PC-9 (cell line): ENCODE results near the gene EXOC1. TPM values are rescaled to one million over a fixed set of nuclear protein-coding genes. Genes with fewer than 3 reads are reported as not detected.

Experiments used
- BruUV-seq: library from RNA; stranded (reverse); fragments of 400-500 nt; replicated peaks from 2 replicates; lab custom pipeline; 2021; lab: Mats Ljungman, UMichigan
- CTCF ChIA-PET: fragments of 300-600 bp; sonication (Branson Sonifier 250); formaldehyde crosslinking; loops from one replicate; lab custom pipeline; 2022; ENCODE audit warnings: antibody characterized with exemption; lab: Charles Lee
- POLR2A ChIA-PET: fragments of 300-600 bp; sonication (Branson Sonifier 250); formaldehyde crosslinking; loops from one replicate; lab custom pipeline; 2022; ENCODE audit warnings: antibody characterized with exemption; ENCODE audit not compliant: unreplicated experiment; lab: Charles Lee
- DNase-seq, 2 experiments: peaks; one replicate each; pipeline versions ENCODE4 v3.0.0 to v3.0.0-alpha.2; 2015 to 2022; ENCODE audit warnings: mixed read lengths in 1 of 2
- H2AFZ ChIP-seq: fragments of 200-600 bp; sonication (generic); 2 replicates; pipeline ENCODE4 v1.8.1; 2017; ENCODE audit warnings: antibody characterized with exemption
- H3F3A ChIP-seq: fragments of 200-600 bp; sonication (generic); 2 replicates; pipeline ENCODE4 v1.8.1; 2017; ENCODE audit warnings: antibody characterized with exemption, mild to moderate bottlenecking, low read depth; ENCODE audit not compliant: insufficient read depth
- H3K27ac ChIP-seq: fragments of 200-600 bp; sonication (generic); 2 replicates; pipeline ENCODE4 v1.6.1; 2016; ENCODE audit warnings: mixed run types
- H3K27me3 ChIP-seq: fragments of 200-600 bp; sonication (generic); 2 replicates; pipeline ENCODE4 v1.6.1; 2016; ENCODE audit warnings: low read depth, mixed run types; ENCODE audit not compliant: insufficient read depth
- H3K36me3 ChIP-seq: fragments of 200-600 bp; sonication (generic); 2 replicates; pipeline ENCODE4 v1.6.1; 2016; ENCODE audit warnings: low read depth, mixed run types
- H3K4me1 ChIP-seq: fragments of 200-600 bp; sonication (generic); replicated peaks from 2 replicates; pipeline ENCODE4 v1.6.1; 2016; ENCODE audit warnings: mixed run types; ENCODE audit not compliant: insufficient read depth
- H3K4me2 ChIP-seq: fragments of 200-600 bp; sonication (generic); 2 replicates; pipeline ENCODE4 v1.6.1; 2017; ENCODE audit warnings: mixed run types
- H3K4me3 ChIP-seq: fragments of 200-600 bp; sonication (generic); 2 replicates; pipeline ENCODE4 v1.6.1; 2016; ENCODE audit warnings: mixed run types
- H3K79me2 ChIP-seq: fragments of 200-600 bp; sonication (generic); 2 replicates; pipeline ENCODE4 v1.6.1; 2017; ENCODE audit warnings: low read depth, mixed run types
- H3K9me2 ChIP-seq: fragments of 200-600 bp; sonication (generic); 2 replicates; pipeline ENCODE4 v1.8.1; 2017; ENCODE audit warnings: mild to moderate bottlenecking; ENCODE audit not compliant: insufficient read depth
- H3K9me3 ChIP-seq: fragments of 200-600 bp; sonication (generic); 2 replicates; pipeline ENCODE4 v1.8.1; 2016; ENCODE audit warnings: low read depth; ENCODE audit not compliant: insufficient read depth
- H4K20me1 ChIP-seq: fragments of 200-600 bp; sonication (generic); 2 replicates; pipeline ENCODE4 v1.8.1; 2017; ENCODE audit not compliant: insufficient read depth
- CTCF ChIP-seq: fragments of 200-600 bp; sonication (generic); conservative IDR thresholded peaks from 2 replicates; pipeline ENCODE4 v1.6.1; 2017; ENCODE audit warnings: mixed run types, antibody characterized with exemption, mild to moderate bottlenecking, moderate library complexity
- EZH2 ChIP-seq: fragments of 200-600 bp; sonication (generic); IDR thresholded peaks from 2 replicates; pipeline ENCODE4 v1.8.0; 2017; ENCODE audit warnings: antibody characterized with exemption, low read depth
- intact Hi-C: fragments of 100-400 bp; cut with micrococcal nuclease; formaldehyde crosslinking; loops from one replicate; pipeline ENCODE4 v1.10.0; 2022; ENCODE audit not compliant: unreplicated experiment
- total RNA-seq: library from RNA; stranded (reverse); gene quantifications from 2 replicates; pipeline ENCODE4 v1.2.3, GENCODE V29; 2021

EXOC1 gene
- total RNA-seq, 1 experiment from 2014 or later = 27.1 TPM

DNA sequence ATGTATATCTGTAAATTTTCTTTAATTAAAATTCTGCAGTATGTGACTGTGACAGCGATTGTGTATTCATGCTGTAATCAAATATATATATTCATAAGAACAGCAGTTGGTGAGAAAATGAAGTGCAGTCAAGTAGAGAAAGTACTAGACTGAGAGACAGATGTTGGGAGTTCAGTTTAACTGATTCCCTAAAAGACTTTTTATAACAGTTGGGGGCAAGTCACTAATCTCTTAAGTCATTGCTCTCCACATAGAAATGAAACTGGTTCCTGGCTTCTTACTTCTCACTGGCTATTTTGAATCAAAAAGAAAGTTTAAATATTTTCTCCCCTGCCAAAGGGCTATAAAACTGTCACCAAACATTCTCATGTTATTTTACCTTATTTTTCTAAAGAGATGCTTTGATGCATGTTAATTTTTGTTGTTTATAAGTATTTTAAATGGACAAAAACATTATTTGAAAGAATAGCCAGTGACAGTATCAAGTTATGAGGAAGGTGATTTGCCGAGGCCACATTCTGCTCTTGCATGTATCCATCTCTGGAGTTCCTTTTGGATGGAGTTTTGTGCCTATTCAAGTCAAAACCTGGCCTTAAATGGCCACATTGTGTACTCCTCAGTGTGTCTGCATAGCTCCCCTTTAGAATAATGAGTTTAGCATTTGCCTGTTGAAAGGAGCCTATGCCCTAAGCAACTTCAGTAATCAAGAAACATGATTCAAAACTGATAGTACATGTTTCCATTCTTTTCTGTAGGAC lies 30.8 kb downstream of the EXOC1 start:
- Histone ChIP-seq H3K4me1 (peaks cover 11% of the 10 kb centered on the region), H3K79me2 (no peaks in the 10 kb centered on the region), H3K27me3 (no peaks in the 10 kb centered on the region), H3K27ac (no peak overlapping the region), H3K9me3 (no peaks in the 10 kb centered on the region), H3K4me2 (no peak overlapping the region), H3K9me2 (no peaks in the 10 kb centered on the region), H3F3A (no peaks in the 10 kb centered on the region), H3K36me3 (no peaks in the 10 kb centered on the region; the same call in 1 of the 2 replicates), H3K4me3 (no peak overlapping the region), H4K20me1 (no peaks in the 10 kb centered on the region), H2AFZ (no peak overlapping the region)
- no TSS peak for BruUV-seq
- ChIA-PET CTCF (no interaction called here), POLR2A (no interaction called here)
- DNase-seq = no peak
- intact Hi-C loops = no loop called here
- TF ChIP-seq EZH2 = no peak
- no peak for TF ChIP-seq CTCF

DNA sequence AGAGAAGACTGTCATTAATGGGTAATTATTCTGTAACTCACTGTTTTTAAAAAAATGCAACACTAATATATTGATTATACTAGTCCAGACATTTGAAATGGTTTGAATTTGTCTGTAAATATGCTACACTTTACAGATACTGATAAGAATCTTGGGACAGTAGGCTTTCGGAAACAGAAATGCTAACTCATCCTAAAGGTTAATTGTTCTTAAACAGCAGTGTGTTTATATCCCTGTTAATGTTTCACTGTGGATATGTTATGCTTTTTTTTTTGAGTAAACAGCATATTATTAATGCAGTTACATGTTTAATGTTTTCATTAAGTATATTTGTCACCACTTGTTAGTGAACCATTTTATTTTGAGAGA lies 31.4 kb downstream of the EXOC1 start:
- intact Hi-C loops = no loop called here
- H3K79me2 ChIP-seq = no peaks in the 10 kb centered on the region
- POLR2A ChIA-PET = no interaction called here
- H3K27ac ChIP-seq = no peak overlapping the region
- no peak for TF ChIP-seq EZH2
- no peak for TF ChIP-seq CTCF
- H3K27me3 ChIP-seq = no peaks in the 10 kb centered on the region
- peaks cover 11% of the 10 kb centered on the region for H3K4me1 ChIP-seq
- CTCF ChIA-PET = no interaction called here
- no peaks in the 10 kb centered on the region for H3K9me2 ChIP-seq
- BruUV-seq = no TSS peak
- H3K9me3 ChIP-seq = no peaks in the 10 kb centered on the region
- no peaks in the 10 kb centered on the region for H4K20me1 ChIP-seq
- no peak for DNase-seq
- no peaks in the 10 kb centered on the region; the same call in 1 of the 2 replicates for H3K36me3 ChIP-seq
- H2AFZ ChIP-seq = no peak overlapping the region
- H3K4me2 ChIP-seq = no peak overlapping the region
- no peak overlapping the region for H3K4me3 ChIP-seq
- H3F3A ChIP-seq = no peaks in the 10 kb centered on the region

DNA sequence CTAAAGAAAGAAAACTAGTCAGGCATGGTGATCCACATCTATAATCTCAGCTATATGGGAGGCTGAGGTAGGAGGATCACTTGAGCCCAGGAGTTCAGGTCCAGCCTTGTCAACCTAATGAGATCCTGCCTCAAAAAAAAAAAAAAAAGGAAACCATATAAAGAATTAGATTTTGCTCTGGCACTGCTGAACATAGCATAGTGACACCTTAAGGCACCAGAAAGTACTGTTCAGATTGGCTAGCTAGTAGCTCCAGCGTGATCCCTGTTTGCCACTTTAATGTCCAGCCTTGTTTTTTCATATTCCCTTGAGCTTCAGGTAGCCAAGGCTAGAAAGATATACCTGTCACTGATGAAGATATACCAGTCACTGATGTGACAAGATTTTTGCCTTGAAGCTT lies 34.1 kb downstream of the EXOC1 start:
- no TSS peak for BruUV-seq
- Histone ChIP-seq H3F3A (no peaks in the 10 kb centered on the region), H4K20me1 (no peaks in the 10 kb centered on the region), H3K4me1 (no peaks in the 10 kb centered on the region), H3K27ac (no peak overlapping the region), H2AFZ (no peak overlapping the region), H3K27me3 (no peaks in the 10 kb centered on the region), H3K9me3 (no peaks in the 10 kb centered on the region), H3K4me2 (no peak overlapping the region), H3K36me3 (no peaks in the 10 kb centered on the region; the same call in 1 of the 2 replicates), H3K79me2 (no peaks in the 10 kb centered on the region), H3K9me2 (no peaks in the 10 kb centered on the region), H3K4me3 (no peak overlapping the region)
- no peak for DNase-seq
- CTCF ChIA-PET = interaction anchor here (0.6 to 1.0 kb wide), 2 partner anchors 292 to 555 kb away, joined by 4 to 14 read pairs; no protein-coding TSS in a partner anchor
- POLR2A ChIA-PET = no interaction called here
- intact Hi-C loops = no loop called here
- TF ChIP-seq EZH2 (no peak), CTCF (no peak)
